ENCODE results near the gene PPP1R15A.
"Not testable (repeated sequence)": the region's sequence is repeated elsewhere in the genome, so short reads cannot be mapped to it uniquely, and the experiment has no call there.

The PPP1R15A gene

DNA sequence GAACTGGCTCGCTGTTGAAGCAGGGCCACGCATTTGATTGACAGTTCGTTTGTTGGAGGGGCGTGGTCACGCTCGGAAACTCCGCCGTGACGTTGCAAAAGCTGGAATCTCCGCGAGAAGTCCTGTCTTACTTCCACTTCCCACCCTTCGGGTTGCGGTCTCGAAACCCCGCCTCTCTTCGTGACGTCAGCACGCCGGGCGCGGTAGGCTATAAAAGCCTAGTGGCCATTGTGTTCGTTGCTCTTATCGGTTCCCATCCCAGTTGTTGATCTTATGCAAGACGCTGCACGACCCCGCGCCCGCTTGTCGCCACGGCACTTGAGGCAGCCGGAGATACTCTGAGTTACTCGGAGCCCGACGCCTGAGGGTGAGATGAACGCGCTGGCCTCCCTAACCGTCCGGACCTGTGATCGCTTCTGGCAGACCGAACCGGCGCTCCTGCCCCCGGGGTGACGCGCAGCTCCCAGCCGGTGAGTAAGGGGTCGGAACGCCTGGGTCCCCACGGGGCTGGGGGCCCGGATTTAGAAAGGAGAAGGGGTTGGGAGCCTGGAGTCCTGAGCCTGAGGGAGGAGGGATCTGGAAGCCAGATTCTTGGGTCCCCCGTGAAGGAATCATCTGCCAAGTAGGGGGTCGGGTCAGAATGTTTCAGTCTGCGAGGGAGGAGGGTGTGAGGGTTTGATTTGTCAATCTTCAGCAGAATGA, at the start of gene PPP1R15A:
Gene PPP1R15A (plus strand): TSS at position 240 of the 702 bp plus-strand sequence. CDS start 813 bp downstream, outside the sequence.
- peak; percentile 99 for DNase-seq

DNA sequence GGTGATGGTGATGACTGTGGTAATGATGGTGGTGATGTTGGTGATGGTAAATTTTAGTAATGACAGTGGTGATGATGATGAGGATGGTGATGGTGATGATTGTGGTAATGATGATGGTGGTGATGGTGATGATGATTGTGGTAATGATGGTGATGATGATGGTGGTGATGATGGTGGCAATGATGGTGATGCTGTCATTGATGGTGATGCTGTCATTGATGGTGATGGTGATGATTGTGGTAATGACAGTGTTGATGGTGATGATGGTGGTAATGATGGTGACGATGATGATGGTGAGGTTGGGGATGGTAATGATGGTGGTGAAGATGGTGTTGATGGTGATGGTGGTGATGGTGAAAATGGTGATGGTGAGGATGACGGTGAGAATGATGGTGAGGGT, 49.7 kb upstream of the PPP1R15A start:
- no peak for DNase-seq

DNA sequence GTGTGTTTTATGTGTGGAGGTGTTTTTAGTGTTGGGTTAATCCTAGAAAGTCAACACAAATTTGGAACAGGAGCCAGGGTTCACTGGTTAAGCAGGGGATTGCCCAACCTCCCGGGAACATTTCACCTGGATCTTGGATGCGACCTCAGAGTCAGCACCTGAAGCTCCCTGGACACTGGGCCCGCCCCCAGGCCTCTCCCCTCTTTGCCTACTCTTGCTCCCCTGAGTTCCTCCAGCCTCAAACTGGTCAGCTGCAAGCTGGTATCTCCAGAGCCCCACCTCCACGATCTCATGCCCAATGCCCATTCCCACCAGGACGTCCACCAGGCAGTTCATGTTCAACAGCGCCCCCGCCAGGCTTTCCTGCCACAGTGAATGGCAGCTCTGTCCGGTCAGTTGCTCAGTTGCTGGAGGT, 45.6 kb upstream of the PPP1R15A start:
- no peak for DNase-seq

DNA sequence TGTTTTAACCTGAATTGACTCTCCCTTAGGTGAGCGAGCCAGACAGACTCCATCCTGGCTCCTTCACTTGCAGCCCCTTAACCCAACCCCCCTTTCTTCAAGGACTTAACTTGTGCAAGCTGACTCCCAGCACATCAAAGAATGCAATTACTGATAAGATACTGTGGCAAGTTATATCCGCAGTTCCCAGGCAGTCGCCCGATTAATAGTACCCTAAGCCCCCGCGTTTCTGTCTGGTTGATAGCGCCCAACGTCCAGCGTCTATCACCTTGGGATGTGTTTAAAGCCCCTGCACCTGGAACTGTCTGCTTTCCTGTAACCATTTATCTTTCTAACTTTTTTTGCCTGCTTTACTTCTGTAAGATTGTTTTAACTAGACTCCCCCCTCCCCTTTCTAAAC, 42.1 kb upstream of the PPP1R15A start:
- DNase-seq, result no peak

DNA sequence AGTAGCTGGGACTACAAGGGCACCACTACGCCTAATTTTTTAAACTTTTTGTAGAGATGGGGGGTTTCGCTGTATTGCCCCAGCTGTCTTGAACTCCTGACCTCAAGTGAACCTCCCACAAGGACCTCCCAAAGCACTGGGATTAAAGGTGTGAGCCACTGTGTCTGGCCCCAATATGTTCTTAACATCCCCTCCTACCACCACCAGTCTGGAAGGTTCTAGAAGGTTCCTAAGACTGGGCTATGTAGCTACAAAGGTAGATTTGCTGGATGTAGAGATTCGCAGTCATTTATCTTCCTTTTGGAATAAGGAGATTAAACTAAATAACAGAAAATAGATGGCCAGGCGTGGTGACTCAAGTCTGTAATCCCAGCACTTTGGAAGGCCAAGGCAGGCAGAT, 41.3 kb upstream of the PPP1R15A start:
- no peak for DNase-seq

DNA sequence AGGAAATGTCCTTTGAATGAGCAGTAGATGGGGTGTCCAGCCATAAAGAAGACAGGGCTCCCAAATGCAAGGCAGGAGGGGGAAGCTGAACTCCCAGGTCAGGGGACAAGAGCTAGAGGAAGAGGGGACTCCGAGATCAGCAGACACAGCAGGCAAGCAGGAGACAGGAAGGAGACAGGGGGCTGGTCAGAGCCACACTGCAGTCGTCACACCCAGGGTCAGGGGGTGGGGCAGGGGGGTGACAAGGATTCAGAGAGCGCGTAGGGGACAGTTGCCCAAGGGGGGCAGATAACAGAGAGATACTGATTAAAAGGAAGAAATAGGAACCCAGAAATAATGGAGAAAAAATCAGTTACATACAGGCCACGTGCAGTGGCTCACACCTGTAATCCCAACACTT, 39.2 kb upstream of the PPP1R15A start:
- DNase-seq, result no peak

DNA sequence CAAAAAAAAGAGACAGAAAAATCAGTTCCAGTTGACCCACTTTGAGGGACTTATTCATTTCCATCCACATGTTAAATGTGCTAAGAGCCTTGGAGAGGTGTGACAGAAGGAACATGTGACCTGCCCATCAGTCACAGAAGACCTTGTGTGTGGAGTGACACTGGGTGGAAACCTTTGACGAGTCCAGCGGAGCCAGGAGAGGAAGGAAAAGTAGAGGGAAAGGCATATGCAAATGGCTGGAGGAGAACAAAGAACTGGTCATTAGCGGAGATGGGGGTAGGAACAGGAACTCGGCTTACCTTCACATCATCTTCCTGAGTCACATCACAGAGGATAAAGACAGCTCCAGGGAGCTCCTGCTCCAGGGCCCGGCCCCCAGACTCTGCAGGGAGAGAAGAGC, 38.2 kb upstream of the PPP1R15A start:
- DNase-seq, result no peak

DNA sequence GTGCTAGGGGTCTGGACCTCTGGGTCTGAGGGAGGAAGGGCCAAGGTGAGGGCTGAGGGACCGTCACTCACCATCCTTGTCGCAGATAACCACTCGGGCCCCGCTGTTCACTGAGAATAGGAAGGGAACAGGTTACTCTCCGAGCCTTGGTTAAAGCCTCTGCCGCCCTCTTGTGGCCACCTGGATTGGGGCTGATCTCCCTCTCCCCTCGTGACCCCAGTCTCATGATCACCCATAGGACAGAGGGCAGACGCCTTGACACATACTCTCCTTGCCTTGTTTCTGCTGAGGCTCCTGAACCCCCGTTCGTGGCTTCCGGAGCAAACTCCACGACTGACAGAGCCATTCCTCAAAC, 36.5 kb upstream of the PPP1R15A start:
- peak; percentile 81 for DNase-seq

DNA sequence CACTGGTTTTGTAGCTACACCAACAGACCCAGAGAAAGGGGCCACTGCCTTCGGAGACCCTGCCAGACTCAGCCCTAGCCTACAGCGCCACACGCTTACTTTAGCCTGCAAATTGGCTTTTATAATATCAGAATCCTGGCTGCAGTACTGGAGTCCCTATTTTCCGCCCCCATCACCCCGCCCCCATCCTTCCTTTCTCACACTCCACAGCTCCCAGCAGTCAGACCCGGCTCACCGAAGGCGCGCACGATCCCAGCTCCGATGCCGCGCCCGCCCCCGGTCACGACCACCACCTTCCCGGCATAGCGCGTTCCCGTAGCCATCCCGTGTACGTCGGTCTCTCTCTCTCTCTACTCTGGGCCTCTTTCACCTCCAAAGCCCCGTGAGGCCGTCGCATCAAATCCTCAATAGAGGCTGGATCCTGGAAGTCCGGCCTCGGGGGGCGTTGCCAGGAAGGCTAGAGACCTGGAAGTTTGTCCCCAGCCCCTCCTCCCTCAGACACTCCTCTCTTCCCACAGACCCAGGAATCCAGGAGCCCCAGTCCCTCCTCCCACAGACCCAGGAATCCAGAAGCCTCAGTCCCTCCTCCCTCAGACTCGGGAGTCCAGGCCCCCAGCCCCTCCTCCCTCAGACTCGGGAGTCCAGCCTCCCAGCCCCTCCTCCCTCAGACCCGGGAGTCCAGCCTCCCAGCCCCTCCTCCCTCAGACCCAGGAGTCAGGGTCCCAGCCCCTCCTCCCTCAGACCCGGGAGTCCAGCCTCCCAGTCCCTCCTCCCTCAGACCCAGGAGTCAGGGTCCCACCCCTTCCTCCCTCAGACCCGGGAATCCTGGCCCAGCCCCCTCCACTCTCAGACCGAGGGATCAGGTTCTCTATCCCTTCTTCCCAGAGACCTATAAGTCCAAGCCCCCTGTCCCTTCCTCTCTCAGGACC, 35.9 kb upstream of the PPP1R15A start, which contains the start of gene HSD17B14:
Gene HSD17B14 (minus strand): TSS at position 403 of the 929 bp plus-strand sequence. CDS start 80 bp downstream, at position 323.
- no peak for DNase-seq

DNA sequence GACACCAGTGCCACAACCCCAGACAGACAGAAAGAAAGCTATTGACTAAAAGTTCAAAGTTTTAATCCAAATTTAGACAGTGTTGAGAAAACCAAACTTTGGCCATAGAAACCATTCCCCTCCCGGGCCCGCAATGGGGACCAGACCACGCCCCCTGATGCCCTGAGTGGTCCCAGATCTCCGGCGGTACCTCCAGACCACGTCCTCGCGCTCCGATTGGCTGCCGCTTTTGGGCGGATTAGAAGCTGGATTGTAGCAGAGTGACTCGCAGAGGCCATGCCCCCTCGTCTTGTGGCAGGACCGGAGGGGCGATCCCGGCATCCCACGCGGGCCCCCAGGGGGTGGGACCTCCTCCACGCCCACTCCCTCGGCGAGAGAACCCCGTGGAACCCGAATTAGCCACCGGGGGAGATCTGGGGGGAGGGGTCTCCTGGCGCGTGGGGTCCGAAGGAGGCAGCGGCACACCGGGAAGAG, 35.1 kb upstream of the PPP1R15A start:
- peak; percentile 69 for DNase-seq

DNA sequence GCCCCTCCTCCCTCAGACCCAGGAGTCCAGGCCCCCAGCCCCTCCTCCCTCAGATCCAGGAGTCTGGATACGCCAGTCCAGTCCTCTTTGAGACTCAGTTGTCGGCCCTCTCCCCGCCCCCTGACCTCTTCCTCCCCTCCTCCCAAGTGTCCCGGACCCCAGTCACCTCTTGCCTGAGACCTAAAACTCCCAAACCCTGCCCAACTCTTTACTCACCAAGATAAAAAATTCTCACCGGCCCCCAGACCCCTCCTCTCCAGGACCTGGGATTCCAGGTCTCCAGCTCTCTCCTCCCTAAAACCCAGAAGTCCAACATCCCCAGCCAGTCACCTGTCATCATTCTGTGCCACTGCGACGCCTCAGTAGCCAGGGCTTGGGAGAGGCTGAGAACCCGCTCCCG, 34.5 kb upstream of the PPP1R15A start:
- DNase-seq, result no peak

DNA sequence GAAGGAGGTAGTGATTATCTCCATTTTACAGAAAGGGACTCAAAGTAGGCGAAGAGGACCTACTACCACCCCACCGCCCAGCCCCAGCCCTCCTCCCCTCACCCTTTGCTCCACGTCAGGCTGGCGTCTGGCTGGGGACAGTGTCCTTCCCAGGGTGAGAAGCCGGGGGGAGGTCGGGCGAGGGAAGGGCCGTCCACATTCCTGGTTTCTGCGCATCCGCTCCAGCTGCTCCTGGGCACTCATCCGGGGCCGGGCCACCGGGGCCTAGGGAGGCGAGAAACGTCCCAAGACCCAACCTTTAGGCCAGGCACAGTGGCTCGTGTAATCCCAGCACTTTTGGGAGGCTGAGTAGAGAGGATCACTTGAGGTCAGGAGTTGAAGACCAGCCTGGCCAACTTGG, 31.2 kb upstream of the PPP1R15A start:
- no peak for DNase-seq

DNA sequence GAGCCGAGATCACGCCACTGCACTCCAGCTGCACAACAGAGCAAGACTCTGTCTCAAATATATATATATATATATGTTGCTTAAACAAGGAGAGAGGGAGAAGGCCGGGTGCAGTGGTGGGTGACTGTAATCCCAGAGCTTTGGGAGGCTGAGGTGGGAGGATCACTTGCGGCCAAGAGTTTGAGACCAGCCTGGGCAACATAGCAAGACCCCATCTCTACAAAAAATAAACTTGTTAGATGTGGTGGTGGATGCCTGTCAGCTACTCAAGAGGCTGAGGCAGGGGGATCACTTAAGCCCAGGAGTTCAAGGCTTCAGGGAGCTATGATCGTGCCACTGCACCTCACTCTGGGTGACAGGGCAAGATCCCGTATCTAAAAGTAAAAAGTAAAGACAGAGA, 30.6 kb upstream of the PPP1R15A start:
- no peak for DNase-seq

DNA sequence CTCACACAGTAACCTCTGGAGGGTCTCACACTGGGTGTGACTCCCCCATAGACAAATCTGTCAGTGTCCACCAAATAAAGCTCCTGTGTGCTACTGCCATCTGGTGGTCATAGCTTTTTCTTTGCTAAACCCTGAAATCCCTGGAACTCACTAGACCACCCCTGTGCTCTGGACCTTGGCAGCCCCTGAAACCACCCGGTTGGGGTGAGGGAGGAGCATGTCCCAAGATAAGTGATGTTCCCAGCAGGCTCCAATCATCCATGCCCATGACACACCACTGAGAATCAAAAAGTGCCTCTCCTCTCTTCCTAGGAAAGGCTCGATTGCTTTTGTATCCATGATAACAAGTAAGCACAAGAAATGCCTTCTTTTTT, 29.4 kb upstream of the PPP1R15A start:
- DNase-seq, result peak; percentile 26

DNA sequence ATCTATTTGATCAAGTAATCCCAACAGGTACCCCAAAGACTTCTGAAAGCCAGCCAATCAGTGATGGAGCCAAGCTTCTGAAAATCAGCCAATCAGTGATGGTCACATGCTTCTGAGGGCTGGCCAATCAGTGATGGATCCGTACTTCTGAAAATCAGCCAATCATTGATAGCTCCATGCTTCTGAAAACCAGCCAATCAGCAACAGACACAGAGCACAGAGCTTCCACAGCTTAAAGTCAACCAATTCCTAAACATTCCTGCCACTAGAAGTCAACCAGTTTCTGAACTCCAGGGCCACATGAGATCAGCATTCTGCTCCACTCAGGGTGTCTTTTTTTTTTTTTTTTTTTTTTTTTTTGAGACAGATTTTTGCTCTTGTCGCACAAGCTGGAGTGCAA, 27.7 kb upstream of the PPP1R15A start:
- DNase-seq, result peak; percentile 44

DNA sequence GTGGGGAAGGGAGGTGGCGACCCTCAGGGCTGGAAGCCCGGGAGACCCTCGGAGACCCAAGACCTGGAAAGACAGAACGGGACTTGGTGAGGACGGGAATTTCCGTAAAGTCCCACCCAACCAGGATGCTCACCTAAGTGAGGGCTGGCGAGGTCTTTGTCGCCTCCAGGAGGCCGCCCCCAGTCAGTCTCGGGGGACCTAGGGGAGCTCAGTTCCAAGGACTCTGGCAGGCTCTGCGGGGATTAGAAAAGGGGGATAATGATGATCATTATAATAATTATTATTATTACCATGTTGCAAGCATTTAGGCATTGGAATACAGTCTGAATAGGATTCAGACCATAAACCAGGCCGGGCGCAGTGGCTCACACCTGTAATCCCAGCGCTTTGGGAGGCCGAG, 26.8 kb upstream of the PPP1R15A start:
- DNase-seq, result no peak

DNA sequence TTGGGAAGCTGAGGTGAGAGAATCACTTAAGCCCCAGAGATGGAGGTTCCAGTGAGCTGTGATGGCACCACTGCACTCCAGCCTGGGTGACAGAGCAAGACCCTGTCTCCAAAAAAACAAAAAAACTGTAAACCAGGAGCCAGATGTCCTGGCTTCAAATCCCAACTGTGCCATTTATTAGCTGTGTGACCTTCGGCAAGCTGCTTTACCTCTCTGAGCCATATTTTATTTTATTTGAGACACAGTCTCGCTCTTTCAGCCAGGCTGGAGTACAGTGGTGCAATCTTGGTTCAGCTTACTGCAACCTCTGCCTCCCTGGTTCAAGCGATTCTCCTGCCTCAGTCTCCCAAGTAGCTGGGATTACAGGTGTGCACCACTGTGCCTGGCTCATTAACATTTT, 25.6 kb upstream of the PPP1R15A start:
- not testable (repeated sequence) for DNase-seq

DNA sequence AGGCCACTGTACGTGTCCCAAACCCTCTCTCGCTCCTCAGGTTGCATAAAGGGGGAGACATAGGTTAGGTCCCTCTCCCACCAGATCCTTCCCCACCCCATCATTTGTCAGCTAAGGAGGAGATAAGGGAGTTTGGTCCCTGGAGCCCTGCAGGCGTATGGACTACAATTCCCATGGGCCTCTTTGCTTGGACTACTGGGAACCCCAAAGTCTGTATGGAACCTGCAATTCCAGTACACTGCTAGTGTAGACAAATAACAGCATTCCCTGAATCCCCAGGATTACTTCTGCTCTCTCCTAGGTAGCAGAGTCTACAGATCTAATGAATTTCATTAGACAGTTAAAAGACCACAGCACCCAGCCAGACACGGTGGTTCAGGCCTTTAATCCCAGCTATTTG, 19.9 kb upstream of the PPP1R15A start:
- DNase-seq, result no peak

DNA sequence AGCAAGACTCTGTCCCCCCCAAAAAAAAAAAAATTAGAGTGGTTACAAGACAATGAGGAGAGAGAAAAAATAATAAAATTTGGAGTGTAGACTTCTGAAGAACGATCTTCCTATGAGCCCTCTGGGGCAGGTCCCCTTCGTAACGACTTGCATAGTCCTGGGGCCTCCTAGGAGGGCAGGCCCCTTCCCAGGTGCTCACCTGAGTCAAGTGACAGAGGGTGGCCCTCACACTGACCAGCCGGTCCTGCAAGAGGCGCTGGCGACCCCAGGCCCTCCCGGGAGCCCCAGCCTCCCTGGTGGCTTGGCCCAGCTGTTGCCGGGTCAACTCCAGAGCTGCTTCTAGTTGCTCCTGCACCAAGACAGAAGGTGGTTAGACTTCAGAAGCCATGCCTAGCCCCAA, 18.7 kb upstream of the PPP1R15A start:
- DNase-seq, result no peak

DNA sequence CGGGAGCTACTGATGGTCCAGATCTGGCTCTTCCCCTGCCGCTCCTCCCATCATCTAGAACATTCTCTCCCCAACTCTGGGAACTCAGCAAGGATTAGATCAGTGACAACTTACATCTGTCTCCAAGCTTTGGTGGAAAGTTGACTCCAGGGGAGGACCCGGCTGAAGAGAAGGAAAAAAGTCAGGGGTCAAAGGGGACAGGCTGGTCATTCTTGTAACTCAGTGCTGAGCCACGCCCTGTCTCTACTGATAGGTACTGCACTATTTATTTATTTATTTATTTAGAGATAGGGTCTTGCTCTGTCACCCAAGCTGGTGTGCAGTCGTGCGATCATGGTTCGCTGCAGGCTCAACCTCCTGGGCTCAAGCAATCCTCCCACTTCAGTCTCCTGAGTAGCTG, 18.1 kb upstream of the PPP1R15A start:
- DNase-seq, result no peak

DNA sequence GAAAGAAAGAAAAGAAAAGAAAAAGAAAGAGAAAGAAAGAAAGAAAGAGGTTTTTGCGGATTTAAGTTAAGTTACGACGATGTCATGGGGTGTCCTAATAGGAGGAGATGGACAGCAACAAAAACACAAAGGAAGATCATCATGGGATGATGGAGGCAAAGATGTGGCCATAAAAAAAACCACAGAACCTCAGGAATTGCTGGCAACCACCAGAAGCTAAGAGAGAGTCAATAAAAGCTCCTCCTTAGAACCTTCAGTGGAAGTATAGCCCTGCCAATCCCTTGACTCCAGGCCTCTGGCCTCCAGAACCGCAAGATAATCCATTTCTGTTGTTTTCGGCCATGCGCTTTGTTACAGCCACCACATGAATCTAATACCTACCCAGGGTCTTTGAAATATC, 15.3 kb upstream of the PPP1R15A start:
- DNase-seq, result peak; percentile 24

DNA sequence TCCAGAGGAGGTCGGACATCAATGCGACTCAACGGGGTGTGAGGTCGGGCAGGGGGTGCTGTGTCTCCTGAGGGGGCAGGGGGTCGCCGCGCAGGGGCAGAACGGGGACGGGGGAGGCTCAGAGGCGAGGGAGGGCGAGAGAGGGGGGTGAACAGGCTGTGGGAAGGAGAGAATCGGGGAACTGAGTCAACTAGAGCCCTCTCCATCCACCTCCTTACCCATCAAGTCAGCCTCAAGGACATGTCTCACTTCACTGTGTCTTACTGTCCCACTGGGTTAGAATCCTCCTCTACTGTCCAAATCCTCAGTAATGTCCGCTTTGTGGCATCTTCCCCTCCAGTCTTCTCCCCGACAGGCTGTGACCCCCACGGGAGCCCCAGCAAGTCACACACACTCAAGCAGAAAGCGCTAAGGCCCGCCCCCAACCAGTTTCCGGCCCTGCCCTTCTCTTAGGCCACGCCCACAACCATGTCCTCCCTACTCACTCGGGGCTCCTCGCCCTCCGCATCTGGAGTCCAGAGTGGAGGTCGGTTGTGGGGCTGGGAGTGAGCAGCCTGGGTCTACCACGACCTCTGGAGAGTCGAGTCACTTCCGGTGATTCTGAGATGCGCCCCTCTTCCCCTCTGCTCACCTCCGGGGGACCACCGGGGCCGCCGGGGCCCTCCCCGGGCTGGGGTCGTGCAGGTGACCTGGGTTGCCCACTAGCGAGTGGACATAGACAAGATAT, 13.1 kb upstream of the PPP1R15A start:
- no peak for DNase-seq

Data from MV-4-11 (cell line).